ENCODE data around the gene TRIP12.
"Not testable (repeated sequence)": the region's sequence is repeated elsewhere in the genome, so short reads cannot be mapped to it uniquely, and the experiment has no call there.

The TRIP12 gene

GRCh38 chr2:229768235-229768634 lies 153.6 kb downstream of the TRIP12 start:
- DNase-seq (ENCODE audit: low read depth in 2 of 2): no peak

GRCh38 chr2:229765721-229766120 lies 156.1 kb downstream of the TRIP12 start:
- DNase-seq (ENCODE audit: low read depth in 2 of 2): no peak

GRCh38 chr2:229761663-229762062 lies 160.1 kb downstream of the TRIP12 start:
- no peak for DNase-seq (ENCODE audit: low read depth in 2 of 2)

- not testable (repeated sequence) for DNase-seq (ENCODE audit: low read depth in 2 of 2)
These were observed 164.3 kb downstream of the TRIP12 start for GRCh38 chr2:229757462-229757861.

DNA sequence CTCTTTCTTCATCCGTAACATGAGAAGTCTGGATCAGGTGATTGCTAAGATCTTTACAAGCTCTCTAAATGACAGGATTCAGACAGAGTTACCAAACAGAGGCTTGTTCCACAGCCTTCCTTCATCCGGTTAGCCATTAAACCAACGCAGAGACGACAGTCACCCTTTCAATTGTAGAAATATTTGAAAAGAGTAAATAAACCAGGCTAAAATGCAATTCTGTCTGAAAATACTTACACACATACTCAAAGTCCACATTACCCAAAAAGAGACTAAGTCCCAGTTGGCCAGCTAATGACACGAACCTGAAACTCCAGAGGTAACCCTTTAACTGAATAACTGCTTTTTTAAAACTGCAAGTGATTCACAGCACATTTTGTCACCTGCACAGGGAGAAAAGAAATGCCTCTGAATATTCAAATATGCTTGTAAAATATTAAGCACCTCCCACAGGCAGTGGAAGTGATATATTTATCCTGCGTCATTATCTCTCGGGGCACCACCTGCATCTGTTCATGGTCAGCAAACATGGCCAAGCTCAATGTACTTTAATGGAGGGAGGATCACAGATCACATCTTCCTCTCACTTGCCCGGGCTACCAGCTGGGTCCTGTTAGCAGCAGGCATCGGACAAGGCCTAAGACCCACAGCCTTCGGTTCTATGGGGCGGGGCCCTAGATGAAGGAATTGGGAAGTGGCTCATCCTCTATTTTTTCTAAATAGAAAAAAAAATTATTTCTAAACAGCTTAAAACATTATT lies 168.7 kb downstream of the TRIP12 start:
- no peak for DNase-seq (ENCODE audit: low read depth in 2 of 2)

- DNase-seq (ENCODE audit: low read depth in 2 of 2): no peak
These were observed 172.0 kb downstream of the TRIP12 start for GRCh38 chr2:229749779-229750178.

- no peak for DNase-seq (ENCODE audit: low read depth in 2 of 2)
These were observed 172.9 kb downstream of the TRIP12 start for GRCh38 chr2:229748950-229749349.

DNA sequence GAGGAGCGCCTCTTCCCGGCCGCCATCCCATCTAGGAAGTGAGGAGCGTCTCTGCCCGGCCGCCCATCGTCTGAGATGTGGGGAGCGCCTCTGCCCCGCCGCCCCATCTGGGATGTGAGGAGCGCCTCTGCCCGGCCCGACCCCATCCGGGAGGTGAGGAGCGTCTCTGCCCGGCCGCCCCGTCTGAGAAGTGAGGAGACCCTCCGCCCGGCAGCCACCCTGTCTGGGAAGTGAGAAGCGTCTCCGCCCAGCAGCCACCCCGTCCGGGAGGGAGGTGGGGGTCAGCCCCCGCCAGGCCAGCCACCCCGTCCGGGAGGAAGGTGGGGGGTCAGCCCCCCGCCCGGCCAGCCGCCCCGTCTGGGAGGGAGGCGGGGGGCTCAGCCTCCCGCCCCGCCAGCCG lies 179.1 kb downstream of the TRIP12 start:
- DNase-seq (ENCODE audit: low read depth in 2 of 2): not testable (repeated sequence)

DNA sequence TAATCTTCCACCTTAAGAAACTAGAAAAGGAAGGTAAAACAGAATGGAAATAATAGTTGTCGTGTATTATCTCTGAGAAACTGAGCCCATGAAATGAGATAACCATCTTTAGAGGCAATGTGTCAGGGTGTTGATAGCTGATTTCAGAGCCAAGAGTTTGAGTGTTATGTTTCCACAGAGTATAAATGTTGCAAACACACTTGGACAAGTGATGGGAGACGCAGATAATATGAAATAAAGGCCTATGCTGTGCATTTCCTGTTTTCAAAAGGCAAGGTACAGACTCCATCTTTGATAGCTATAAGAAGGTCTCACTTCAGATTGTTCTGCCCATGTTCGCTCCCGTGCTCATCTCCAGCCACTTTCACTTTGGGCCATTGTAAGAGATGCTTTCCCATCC lies 181.5 kb downstream of the TRIP12 start:
- no peak for DNase-seq (ENCODE audit: low read depth in 2 of 2)

DNA sequence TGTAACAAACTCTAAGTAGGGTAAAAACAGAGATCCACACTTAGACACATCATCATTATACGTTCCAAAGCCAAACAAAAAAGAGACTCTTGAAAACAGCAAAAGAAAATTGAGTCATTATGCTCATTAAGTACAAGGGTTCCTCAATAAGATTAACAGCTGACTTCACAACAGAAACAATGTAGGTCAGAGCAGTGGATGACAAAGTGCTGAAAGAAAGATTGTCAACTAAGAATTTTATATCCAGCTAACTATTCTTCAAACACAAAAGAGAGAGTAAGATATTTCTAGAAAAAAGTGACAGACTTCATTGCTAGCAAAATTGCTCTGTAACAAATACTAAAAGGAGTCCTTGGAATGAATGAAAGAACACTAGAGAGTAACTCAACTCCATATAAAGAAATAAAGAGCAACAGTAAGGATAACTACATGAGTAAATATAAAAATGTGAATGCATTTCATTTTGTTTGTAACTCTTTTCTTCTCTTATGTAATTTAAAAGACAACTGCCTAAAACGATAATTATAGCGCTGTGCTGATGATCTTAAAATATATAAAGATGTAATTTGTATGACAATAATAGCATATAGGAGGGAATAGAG lies 183.7 kb downstream of the TRIP12 start:
- DNase-seq (ENCODE audit: low read depth in 2 of 2): no peak

DNA sequence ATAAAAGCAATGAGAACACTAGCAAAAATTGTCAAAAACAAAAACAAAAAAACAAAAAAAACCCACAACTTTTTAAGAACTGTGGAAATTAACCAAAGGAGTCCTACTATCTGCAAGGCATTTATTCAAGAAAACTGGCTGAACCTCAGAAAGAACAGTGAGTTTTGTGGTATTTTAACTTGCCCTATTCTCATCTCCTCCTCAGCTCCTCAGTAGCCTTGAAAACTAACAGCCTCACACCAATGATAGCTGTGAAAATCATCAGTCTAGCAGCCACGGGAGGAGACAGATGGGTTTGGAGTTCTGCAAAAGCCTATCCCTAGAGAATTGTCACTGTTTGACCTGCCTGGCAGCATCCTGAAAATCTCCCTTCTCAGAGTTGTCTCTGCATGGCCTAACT lies 187.4 kb downstream of the TRIP12 start:
- DNase-seq (ENCODE audit: low read depth in 2 of 2): no peak

GRCh38 chr2:229733611-229734245 lies 188.1 kb downstream of the TRIP12 start:
- DNase-seq (ENCODE audit: low read depth in 2 of 2): no peak

DNA sequence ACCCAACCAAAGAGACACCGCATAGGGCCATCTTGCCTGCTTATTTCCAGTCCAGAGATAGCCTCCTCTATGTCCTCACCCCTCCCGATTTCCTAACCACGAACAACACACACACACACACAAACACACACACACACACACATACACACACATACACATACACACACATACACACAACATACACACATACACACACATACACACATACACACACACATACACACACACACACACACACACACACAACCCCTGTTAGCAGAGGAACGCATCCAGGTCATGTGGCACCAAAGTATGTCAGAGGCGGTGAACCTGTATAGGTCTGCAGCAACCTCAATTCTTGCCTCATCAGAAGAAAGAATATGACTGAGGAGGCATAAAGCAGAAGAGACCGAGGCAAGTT lies 188.9 kb downstream of the TRIP12 start:
- DNase-seq (ENCODE audit: low read depth in 2 of 2): no peak

- DNase-seq (ENCODE audit: low read depth in 2 of 2): no peak
These were observed 189.9 kb downstream of the TRIP12 start for GRCh38 chr2:229731916-229732315.

GRCh38 chr2:229731363-229731762 lies 190.4 kb downstream of the TRIP12 start:
- no peak for DNase-seq (ENCODE audit: low read depth in 2 of 2)

DNA sequence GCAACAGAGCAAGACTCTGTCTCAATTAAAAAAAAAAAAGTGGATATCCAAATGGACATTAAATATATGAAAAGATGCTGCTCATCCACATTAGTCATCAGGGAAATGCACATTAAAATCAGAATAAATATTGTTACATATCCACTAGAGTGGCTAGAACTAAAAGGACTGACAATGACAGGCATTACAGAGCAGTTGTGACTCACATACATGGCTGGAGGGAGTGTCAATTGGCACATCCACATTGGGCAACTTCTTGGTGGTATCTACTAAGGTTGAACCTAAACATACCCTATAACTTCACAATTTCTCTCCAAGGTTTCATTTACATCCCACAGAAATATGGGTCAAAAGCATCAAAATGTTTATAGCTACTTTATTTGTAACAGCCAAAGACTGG lies 193.4 kb downstream of the TRIP12 start:
- no peak for DNase-seq (ENCODE audit: low read depth in 2 of 2)

- no peak for DNase-seq (ENCODE audit: low read depth in 2 of 2)
These were observed 195.2 kb downstream of the TRIP12 start for GRCh38 chr2:229726643-229727042.

DNA sequence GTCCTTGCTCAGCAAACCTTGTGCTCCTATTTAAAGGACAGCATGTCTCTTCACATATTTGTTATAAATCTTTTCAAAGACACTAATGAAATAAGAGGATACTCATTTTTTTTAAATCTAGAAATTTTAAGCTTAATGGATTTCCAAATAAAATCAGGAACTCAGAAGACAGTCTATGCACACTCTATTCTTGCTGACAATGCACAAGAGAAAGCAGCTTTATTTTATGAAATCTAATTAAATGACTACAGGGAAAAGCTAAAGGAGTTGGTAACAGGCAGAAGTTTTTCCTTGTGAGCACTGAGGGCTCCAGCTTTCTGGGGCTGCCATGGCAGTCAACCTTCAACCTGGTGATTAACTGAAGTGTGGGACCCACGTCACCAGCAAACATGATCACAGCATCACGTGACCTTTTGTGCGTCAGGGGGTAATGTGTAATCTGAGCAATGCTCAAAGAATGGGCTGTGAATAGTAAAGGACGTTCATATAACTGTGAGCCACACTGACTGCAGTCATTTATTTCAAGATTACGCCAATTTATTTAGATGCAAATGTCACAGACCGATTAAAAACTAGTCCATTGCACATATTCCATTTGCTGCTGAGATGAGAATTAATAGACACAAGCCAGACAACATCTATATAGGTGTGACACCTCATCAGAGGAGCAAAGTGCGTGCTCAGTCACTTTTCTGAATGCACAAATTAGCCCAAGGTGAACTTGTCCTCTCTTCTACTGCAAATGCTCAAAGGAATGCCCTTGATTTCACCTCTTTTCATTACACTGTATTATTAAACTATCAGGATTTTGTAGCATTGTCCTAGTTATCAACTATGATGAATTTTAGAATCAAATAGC lies 195.9 kb downstream of the TRIP12 start:
- no peak for DNase-seq (ENCODE audit: low read depth in 2 of 2)

- DNase-seq (ENCODE audit: low read depth in 2 of 2): not testable (repeated sequence)
These were observed 198.6 kb downstream of the TRIP12 start for GRCh38 chr2:229723192-229723591.

- no peak for DNase-seq (ENCODE audit: low read depth in 2 of 2)
These were observed 201.7 kb downstream of the TRIP12 start for GRCh38 chr2:229719926-229720647.

GRCh38 chr2:229718057-229718456 lies 203.8 kb downstream of the TRIP12 start:
- DNase-seq (ENCODE audit: low read depth in 2 of 2): no peak

All from stimulated activated CD4-positive, alpha-beta T cell treated with anti-CD3 and anti-CD28 coated beads, Interleukin-1b, Interleukin-23, amount 100 ng/mL, for 1 hour (primary cell).